Liver (tissue), 9 donors: ENCODE measurements around the gene AOAH. TPM values are rescaled to one million over a fixed set of nuclear protein-coding genes. Genes with fewer than 3 reads are reported as not detected.

Experiments
- DNase-seq: peaks from one replicate; pipeline ENCODE4 v3.0.0-alpha.2; 2017; ENCODE audit warnings: low spot score
- H3K27ac ChIP-seq, 2 donors: one replicate each; pipeline ENCODE4 v1.7.0; 2013; ENCODE audit warnings: inconsistent platforms in 2 of 2, low read length in 2 of 2, control low read depth in 1 of 2, low read depth in 1 of 2, mild to moderate bottlenecking in 1 of 2
- H3K27me3 ChIP-seq, 4 donors: one replicate each; pipeline versions ENCODE4 v1.6.1 to v1.7.0; 2013; ENCODE audit warnings: low read length in 3 of 4, inconsistent platforms in 1 of 4, mild to moderate bottlenecking in 1 of 4, moderate library complexity in 1 of 4; ENCODE audit not compliant: control insufficient read depth in 4 of 4, insufficient read depth in 4 of 4
- H3K36me3 ChIP-seq, 4 donors: one replicate each; pipeline versions ENCODE4 v1.6.1 to v1.7.0; 2013; ENCODE audit warnings: low read length in 3 of 4, mild to moderate bottlenecking in 3 of 4, low read depth in 1 of 4, moderate library complexity in 1 of 4; ENCODE audit not compliant: control insufficient read depth in 4 of 4, insufficient read depth in 3 of 4
- H3K4me1 ChIP-seq, 4 donors: one replicate each; pipeline versions ENCODE4 v1.6.1 to v1.7.0; 2013; ENCODE audit warnings: low read length in 3 of 4, mild to moderate bottlenecking in 3 of 4, moderate library complexity in 1 of 4; ENCODE audit not compliant: control insufficient read depth in 4 of 4, insufficient read depth in 4 of 4
- H3K4me3 ChIP-seq, 3 donors: one replicate each; pipeline versions ENCODE4 v1.6.1 to v1.7.0; 2013; ENCODE audit warnings: low read length in 3 of 3, control low read depth in 1 of 3, low read depth in 1 of 3, mild to moderate bottlenecking in 1 of 3
- H3K9ac ChIP-seq, 2 donors: one replicate each; pipeline ENCODE4 v1.7.0; 2013; ENCODE audit warnings: low read length in 2 of 2, mild to moderate bottlenecking in 2 of 2, moderate library complexity in 2 of 2, control low read depth in 1 of 2, low read depth in 1 of 2
- H3K9me3 ChIP-seq, 4 donors: one replicate each; pipeline versions ENCODE4 v1.6.1 to v1.7.0; 2013; ENCODE audit warnings: low read length in 3 of 4; ENCODE audit not compliant: control insufficient read depth in 4 of 4
- FOXA2 ChIP-seq: IDR thresholded peaks from 2 replicates; pipeline ENCODE4 v1.6.1; 2016; ENCODE audit warnings: antibody characterized with exemption
- GABPA ChIP-seq, 2 donors: IDR thresholded peaks in 1 of 2; conservative IDR thresholded peaks in 1 of 2; 2 replicates each; pipeline ENCODE4 v1.6.1; 2016; ENCODE audit warnings: antibody characterized with exemption in 2 of 2, mild to moderate bottlenecking in 1 of 2, moderate library complexity in 1 of 2
- HNF4A ChIP-seq, 2 donors: conservative IDR thresholded peaks; 2 replicates each; pipeline ENCODE4 v1.6.1; 2016; ENCODE audit warnings: antibody characterized with exemption in 2 of 2, mild to moderate bottlenecking in 2 of 2
- HNF4G ChIP-seq: IDR thresholded peaks from 2 replicates; pipeline ENCODE4 v1.6.1; 2016; ENCODE audit warnings: antibody characterized with exemption
- JUND ChIP-seq, 2 donors: IDR thresholded peaks; 2 replicates each; pipeline ENCODE4 v1.6.1; 2016; ENCODE audit warnings: antibody characterized with exemption in 2 of 2
- RAD21 ChIP-seq, 2 donors: IDR thresholded peaks; 2 replicates each; pipeline ENCODE4 v1.6.1; 2016; ENCODE audit warnings: antibody characterized with exemption in 2 of 2, mild to moderate bottlenecking in 2 of 2
- RXRA ChIP-seq, 2 donors: IDR thresholded peaks; 2 replicates each; pipeline ENCODE4 v1.6.1; 2017 to 2018; ENCODE audit warnings: antibody characterized with exemption in 2 of 2, mild to moderate bottlenecking in 1 of 2
- SP1 ChIP-seq: IDR thresholded peaks from 2 replicates; pipeline ENCODE4 v1.6.1; 2018; ENCODE audit warnings: antibody characterized with exemption, mild to moderate bottlenecking
- TAF1 ChIP-seq: conservative IDR thresholded peaks from 2 replicates; pipeline ENCODE4 v1.6.1; 2016; ENCODE audit warnings: antibody characterized with exemption, mild to moderate bottlenecking
- YY1 ChIP-seq: IDR thresholded peaks from 2 replicates; pipeline ENCODE4 v1.6.1; 2016; ENCODE audit warnings: antibody characterized with exemption, mild to moderate bottlenecking
- WGBS: extraction: QIAGEN DNeasy Blood & Tissue Kit; methylation state at CpG from one replicate; pipeline ENCODE4 v1.1.7; 2013; 5-methylcytosine and 5-hydroxymethylcytosine counted together
- polyA plus RNA-seq, 2 donors: library from polyadenylated mRNA; stranded (reverse) in 1 of 2; unstranded in 1 of 2; fragments of 200-250 nt in 1 of 2; fragments of >200 nt in 1 of 2; fragmentation: Nextera tagmentation in 1 of 2; extraction: Ambion mirVana in 1 of 2; gene quantifications; one replicate each; pipeline versions ENCODE4 v1.2.1 to v1.2.3, GENCODE V29; 2013 to 2015
- total RNA-seq, 2 donors: library from RNA; depleted of rRNA; stranded (reverse); fragments of >200 nt; gene quantifications; one replicate each; pipeline ENCODE4 v1.2.3, GENCODE V29; 2014
- TF ChIP-seq, protein P1 (sequence below): IDR thresholded peaks from 2 replicates; pipeline ENCODE4 v1.6.1; 2016; ENCODE audit warnings: antibody characterized with exemption
- TF ChIP-seq, protein P2 (sequence below): IDR thresholded peaks from 2 replicates; pipeline ENCODE4 v1.6.1; 2016; ENCODE audit warnings: antibody characterized with exemption, mild to moderate bottlenecking
- TF ChIP-seq, protein P3 (sequence below): fragments of 150-350 bp; IDR thresholded peaks from 2 replicates; pipeline ENCODE4 v1.5.1; 2017; ENCODE audit warnings: improper control_type of control experiment, low read depth, low read length; ENCODE audit not compliant: missing input control
- TF ChIP-seq, protein P4 (sequence below): IDR thresholded peaks from 2 replicates; pipeline ENCODE4 v1.6.1; 2016; ENCODE audit warnings: antibody characterized with exemption
- TF ChIP-seq, protein P5 (sequence below): IDR thresholded peaks from 2 replicates; pipeline ENCODE4 v1.6.1; 2016; ENCODE audit warnings: antibody characterized with exemption
- donor health status: healthy.
- donor health status: healthy.
- donor health status: healthy.
- donor health status: healthy.
- donor health status: healthy.

AOAH gene
- total and polyA plus RNA-seq, 4 donors: 2.4 to 26.7 (median 5.8) TPM

DNA sequence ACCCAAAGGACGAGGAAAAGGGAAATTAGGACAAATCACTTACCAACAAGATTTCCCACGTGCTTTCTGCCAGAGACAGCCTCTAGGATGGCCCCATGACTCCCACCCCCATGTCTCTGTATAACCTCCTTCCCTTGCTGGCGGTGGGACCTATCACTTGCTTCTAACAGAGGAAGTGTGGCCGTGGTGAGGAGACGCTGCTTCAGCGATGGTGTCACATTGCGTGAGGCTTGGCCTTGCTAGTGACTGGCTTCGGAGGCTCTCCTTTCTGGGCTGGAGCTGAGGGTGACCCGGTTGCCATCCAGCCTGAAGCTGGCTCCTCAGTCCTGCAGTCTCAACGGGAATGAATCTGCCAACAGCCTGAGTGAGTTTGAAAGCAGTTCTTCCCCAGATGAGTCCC is 210.9 kb downstream of the AOAH start:
- Histone ChIP-seq H3K4me3 (no peak overlapping the region), H3K9ac (no peak overlapping the region), H3K9me3 (no peaks in the 10 kb centered on the region), H3K4me1 (no peaks in the 10 kb centered on the region), H3K27me3 (no peaks in the 10 kb centered on the region), H3K27ac (no peak overlapping the region), H3K36me3 (no peaks in the 10 kb centered on the region)
- WGBS: 92% methylated on average over 10 of the region's 10 CpGs
- DNase-seq: no peak
- no peak for TF ChIP-seq GABPA (IDR thresholded peaks at IDR 0.05 in 1 of 2, conservative IDR thresholded peaks at IDR 0.05 in 1 of 2)
- TF ChIP-seq TAF1: no peak
- no peak for TF ChIP-seq JUND (IDR thresholded peaks at IDR 0.05)
- TF ChIP-seq, protein P1, sequence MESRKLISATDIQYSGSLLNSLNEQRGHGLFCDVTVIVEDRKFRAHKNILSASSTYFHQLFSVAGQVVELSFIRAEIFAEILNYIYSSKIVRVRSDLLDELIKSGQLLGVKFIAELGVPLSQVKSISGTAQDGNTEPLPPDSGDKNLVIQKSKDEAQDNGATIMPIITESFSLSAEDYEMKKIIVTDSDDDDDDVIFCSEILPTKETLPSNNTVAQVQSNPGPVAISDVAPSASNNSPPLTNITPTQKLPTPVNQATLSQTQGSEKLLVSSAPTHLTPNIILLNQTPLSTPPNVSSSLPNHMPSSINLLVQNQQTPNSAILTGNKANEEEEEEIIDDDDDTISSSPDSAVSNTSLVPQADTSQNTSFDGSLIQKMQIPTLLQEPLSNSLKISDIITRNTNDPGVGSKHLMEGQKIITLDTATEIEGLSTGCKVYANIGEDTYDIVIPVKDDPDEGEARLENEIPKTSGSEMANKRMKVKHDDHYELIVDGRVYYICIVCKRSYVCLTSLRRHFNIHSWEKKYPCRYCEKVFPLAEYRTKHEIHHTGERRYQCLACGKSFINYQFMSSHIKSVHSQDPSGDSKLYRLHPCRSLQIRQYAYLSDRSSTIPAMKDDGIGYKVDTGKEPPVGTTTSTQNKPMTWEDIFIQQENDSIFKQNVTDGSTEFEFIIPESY: no peak
- no peak for TF ChIP-seq FOXA2
- TF ChIP-seq, protein P2, sequence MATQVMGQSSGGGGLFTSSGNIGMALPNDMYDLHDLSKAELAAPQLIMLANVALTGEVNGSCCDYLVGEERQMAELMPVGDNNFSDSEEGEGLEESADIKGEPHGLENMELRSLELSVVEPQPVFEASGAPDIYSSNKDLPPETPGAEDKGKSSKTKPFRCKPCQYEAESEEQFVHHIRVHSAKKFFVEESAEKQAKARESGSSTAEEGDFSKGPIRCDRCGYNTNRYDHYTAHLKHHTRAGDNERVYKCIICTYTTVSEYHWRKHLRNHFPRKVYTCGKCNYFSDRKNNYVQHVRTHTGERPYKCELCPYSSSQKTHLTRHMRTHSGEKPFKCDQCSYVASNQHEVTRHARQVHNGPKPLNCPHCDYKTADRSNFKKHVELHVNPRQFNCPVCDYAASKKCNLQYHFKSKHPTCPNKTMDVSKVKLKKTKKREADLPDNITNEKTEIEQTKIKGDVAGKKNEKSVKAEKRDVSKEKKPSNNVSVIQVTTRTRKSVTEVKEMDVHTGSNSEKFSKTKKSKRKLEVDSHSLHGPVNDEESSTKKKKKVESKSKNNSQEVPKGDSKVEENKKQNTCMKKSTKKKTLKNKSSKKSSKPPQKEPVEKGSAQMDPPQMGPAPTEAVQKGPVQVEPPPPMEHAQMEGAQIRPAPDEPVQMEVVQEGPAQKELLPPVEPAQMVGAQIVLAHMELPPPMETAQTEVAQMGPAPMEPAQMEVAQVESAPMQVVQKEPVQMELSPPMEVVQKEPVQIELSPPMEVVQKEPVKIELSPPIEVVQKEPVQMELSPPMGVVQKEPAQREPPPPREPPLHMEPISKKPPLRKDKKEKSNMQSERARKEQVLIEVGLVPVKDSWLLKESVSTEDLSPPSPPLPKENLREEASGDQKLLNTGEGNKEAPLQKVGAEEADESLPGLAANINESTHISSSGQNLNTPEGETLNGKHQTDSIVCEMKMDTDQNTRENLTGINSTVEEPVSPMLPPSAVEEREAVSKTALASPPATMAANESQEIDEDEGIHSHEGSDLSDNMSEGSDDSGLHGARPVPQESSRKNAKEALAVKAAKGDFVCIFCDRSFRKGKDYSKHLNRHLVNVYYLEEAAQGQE: no peak
- TF ChIP-seq RAD21 (IDR thresholded peaks at IDR 0.05): no peak
- TF ChIP-seq YY1: no peak
- TF ChIP-seq, protein P3, sequence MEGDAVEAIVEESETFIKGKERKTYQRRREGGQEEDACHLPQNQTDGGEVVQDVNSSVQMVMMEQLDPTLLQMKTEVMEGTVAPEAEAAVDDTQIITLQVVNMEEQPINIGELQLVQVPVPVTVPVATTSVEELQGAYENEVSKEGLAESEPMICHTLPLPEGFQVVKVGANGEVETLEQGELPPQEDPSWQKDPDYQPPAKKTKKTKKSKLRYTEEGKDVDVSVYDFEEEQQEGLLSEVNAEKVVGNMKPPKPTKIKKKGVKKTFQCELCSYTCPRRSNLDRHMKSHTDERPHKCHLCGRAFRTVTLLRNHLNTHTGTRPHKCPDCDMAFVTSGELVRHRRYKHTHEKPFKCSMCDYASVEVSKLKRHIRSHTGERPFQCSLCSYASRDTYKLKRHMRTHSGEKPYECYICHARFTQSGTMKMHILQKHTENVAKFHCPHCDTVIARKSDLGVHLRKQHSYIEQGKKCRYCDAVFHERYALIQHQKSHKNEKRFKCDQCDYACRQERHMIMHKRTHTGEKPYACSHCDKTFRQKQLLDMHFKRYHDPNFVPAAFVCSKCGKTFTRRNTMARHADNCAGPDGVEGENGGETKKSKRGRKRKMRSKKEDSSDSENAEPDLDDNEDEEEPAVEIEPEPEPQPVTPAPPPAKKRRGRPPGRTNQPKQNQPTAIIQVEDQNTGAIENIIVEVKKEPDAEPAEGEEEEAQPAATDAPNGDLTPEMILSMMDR: no peak
- TF ChIP-seq, protein P4, sequence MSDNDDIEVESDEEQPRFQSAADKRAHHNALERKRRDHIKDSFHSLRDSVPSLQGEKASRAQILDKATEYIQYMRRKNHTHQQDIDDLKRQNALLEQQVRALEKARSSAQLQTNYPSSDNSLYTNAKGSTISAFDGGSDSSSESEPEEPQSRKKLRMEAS: no peak

DNA sequence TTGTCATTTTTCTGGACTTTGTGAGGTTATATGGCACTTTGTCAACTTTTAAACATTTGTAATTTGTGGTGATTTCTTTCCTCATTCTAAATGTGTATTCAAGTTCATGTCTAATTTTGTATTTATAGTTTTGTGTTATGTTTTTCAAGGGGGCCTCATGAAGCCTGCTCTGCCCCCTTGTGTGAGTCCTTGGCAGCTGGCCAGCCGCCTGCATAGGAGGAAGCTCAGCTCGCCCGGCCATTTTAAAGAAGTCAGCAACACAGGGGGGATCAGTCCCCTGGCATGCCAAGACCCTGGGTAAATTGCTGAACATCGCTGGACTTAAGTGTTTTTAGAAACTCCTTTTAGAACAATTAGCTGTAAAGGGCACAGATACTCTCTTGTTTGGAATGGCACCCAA is 211.7 kb downstream of the AOAH start:
- Histone ChIP-seq H3K4me1 (no peaks in the 10 kb centered on the region), H3K9ac (no peak overlapping the region), H3K27ac (no peak overlapping the region), H3K27me3 (no peaks in the 10 kb centered on the region), H3K36me3 (no peaks in the 10 kb centered on the region), H3K4me3 (no peak overlapping the region), H3K9me3 (no peaks in the 10 kb centered on the region)
- no peak for DNase-seq
- WGBS: 87% methylated on average over 4 of the region's 4 CpGs
- no peak for TF ChIP-seq HNF4G
- TF ChIP-seq GABPA (IDR thresholded peaks at IDR 0.05 in 1 of 2, conservative IDR thresholded peaks at IDR 0.05 in 1 of 2): no peak
- no peak for TF ChIP-seq TAF1
- TF ChIP-seq, protein P5, sequence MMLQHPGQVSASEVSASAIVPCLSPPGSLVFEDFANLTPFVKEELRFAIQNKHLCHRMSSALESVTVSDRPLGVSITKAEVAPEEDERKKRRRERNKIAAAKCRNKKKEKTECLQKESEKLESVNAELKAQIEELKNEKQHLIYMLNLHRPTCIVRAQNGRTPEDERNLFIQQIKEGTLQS: no peak
- no peak for TF ChIP-seq HNF4A (conservative IDR thresholded peaks at IDR 0.05)
- TF ChIP-seq RXRA (IDR thresholded peaks at IDR 0.05): no peak
- no peak for TF ChIP-seq RAD21 (IDR thresholded peaks at IDR 0.05)
- TF ChIP-seq, protein P2: no peak
- TF ChIP-seq, protein P4: no peak
- TF ChIP-seq, protein P3: no peak
- TF ChIP-seq SP1: no peak
